Sigmoid colon (tissue), 7 donors: ENCODE data around the gene WDR87. TPM values are rescaled to one million over a fixed set of nuclear protein-coding genes. Genes with fewer than 3 reads are reported as not detected.

ENCODE experiments used
- DNase-seq: peaks from one replicate; pipeline ENCODE4 v3.0.0-alpha.2; 2019
- H3K27ac ChIP-seq, 4 donors: fragments of 200-600 bp; sonication (generic); one replicate each; pipeline ENCODE4 v1.5.1; 2016 to 2019; ENCODE audit warnings: mild to moderate bottlenecking in 1 of 4
- H3K27me3 ChIP-seq, 3 donors: fragments of 200-600 bp; sonication (generic); one replicate each; pipeline ENCODE4 v1.5.1; 2019; ENCODE audit warnings: mild to moderate bottlenecking in 1 of 3
- H3K36me3 ChIP-seq, 4 donors: fragments of 200-600 bp; sonication (generic); one replicate each; pipeline ENCODE4 v1.5.1; 2016 to 2019
- H3K4me1 ChIP-seq, 4 donors: fragments of 200-600 bp; sonication (generic); one replicate each; pipeline ENCODE4 v1.5.1; 2017 to 2019
- H3K4me3 ChIP-seq, 4 donors: fragments of 200-600 bp; sonication (generic); one replicate each; pipeline ENCODE4 v1.5.1; 2017 to 2019; ENCODE audit warnings: mild to moderate bottlenecking in 2 of 4, moderate library complexity in 1 of 4
- H3K9me3 ChIP-seq, 4 donors: fragments of 200-600 bp in 3 of 4; sonication (generic) in 3 of 4; one replicate each; pipeline versions ENCODE4 v1.5.1 to v1.6.1; 2013 to 2019
- EP300 ChIP-seq, 4 donors: sonication (generic); formaldehyde crosslinking; IDR thresholded peaks; one replicate each; pipeline ENCODE4 v1.6.1; 2017; ENCODE audit warnings: antibody characterized with exemption in 4 of 4
- POLR2A ChIP-seq, 2 donors: fragments of 450-650 bp; IDR thresholded peaks; one replicate each; pipeline ENCODE4 v1.6.1; 2016; ENCODE audit warnings: antibody characterized with exemption in 2 of 2, mild to moderate bottlenecking in 2 of 2, moderate library complexity in 2 of 2
- POLR2AphosphoS5 ChIP-seq, 4 donors: sonication (generic); formaldehyde crosslinking; IDR thresholded peaks; one replicate each; pipeline ENCODE4 v1.6.1; 2017; ENCODE audit warnings: antibody characterized with exemption in 4 of 4
- WGBS, 2 donors: extraction: QIAGEN DNeasy Blood & Tissue Kit; methylation state at CpG; one replicate each; pipeline ENCODE4 v1.1.7; 2013; 5-methylcytosine and 5-hydroxymethylcytosine counted together
- intact Hi-C: fragments of 100-400 bp; cut with DNase I; formaldehyde crosslinking; loops from one replicate; pipeline ENCODE4 v1.15.1; 2023
- polyA plus RNA-seq, 3 donors: library from polyadenylated mRNA; stranded (reverse); fragments of 200-250 nt; gene quantifications; one replicate each; pipeline ENCODE4 v1.2.3, GENCODE V29; 2013
- total RNA-seq, 4 donors: library from RNA; depleted of rRNA; stranded (reverse); fragments of >200 nt; gene quantifications; one replicate each; pipeline ENCODE4 v1.1.0, GENCODE V29; 2016
- TF ChIP-seq, protein P1 (sequence below), 4 experiments: fragments of 450-650 bp in 3 of 4; fragments of 200-600 bp in 1 of 4; IDR thresholded peaks; one replicate each; pipeline ENCODE4 v1.5.1; 2016 to 2019; ENCODE audit warnings: antibody characterized with exemption in 4 of 4, mild to moderate bottlenecking in 3 of 4, moderate library complexity in 2 of 4
- donor health status: healthy with polysubstance abuse.
- donor health status: Bipolar disorder and iron deficiency.
- donor health status: healthy.

Gene WDR87
- total and polyA plus RNA-seq, 7 donors = not detected

DNA sequence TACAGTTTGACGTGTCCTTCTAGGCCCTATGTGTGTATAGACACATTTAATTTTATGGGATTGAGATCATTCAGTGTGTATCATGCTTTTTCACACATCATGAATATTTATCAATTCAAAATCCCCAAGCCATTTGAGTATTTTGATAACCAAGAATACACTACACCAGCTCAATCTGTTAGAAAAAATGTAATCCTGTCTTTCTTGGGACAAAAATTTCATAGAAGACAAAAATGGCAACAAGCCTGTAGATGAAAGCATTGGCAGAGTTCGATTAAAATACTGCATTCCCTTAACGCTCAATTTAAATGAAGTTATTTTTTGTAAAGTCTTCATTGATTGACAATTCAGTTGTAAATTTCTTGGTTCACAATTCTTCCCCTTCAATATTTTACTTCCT, 41.9 kb downstream of the WDR87 start:
- H3K4me1 ChIP-seq = no peaks in the 10 kb centered on the region
- no peak overlapping the region for H3K4me3 ChIP-seq
- WGBS, 2 donors = 94 to 95% methylated on average over 3 of the region's 3 CpGs
- no peaks in the 10 kb centered on the region for H3K36me3 ChIP-seq
- TF ChIP-seq EP300 (IDR thresholded peaks at IDR 0.05) (no peak), POLR2A (IDR thresholded peaks at IDR 0.05) (no peak), POLR2AphosphoS5 (IDR thresholded peaks at IDR 0.05) (no peak)
- TF ChIP-seq, protein P1, sequence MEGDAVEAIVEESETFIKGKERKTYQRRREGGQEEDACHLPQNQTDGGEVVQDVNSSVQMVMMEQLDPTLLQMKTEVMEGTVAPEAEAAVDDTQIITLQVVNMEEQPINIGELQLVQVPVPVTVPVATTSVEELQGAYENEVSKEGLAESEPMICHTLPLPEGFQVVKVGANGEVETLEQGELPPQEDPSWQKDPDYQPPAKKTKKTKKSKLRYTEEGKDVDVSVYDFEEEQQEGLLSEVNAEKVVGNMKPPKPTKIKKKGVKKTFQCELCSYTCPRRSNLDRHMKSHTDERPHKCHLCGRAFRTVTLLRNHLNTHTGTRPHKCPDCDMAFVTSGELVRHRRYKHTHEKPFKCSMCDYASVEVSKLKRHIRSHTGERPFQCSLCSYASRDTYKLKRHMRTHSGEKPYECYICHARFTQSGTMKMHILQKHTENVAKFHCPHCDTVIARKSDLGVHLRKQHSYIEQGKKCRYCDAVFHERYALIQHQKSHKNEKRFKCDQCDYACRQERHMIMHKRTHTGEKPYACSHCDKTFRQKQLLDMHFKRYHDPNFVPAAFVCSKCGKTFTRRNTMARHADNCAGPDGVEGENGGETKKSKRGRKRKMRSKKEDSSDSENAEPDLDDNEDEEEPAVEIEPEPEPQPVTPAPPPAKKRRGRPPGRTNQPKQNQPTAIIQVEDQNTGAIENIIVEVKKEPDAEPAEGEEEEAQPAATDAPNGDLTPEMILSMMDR (IDR thresholded peaks at IDR 0.05) = no peak
- no peak overlapping the region for H3K27ac ChIP-seq
- DNase-seq = no peak
- no peaks in the 10 kb centered on the region for H3K27me3 ChIP-seq
- no peaks in the 10 kb centered on the region for H3K9me3 ChIP-seq
- intact Hi-C loops = no loop called here

DNA sequence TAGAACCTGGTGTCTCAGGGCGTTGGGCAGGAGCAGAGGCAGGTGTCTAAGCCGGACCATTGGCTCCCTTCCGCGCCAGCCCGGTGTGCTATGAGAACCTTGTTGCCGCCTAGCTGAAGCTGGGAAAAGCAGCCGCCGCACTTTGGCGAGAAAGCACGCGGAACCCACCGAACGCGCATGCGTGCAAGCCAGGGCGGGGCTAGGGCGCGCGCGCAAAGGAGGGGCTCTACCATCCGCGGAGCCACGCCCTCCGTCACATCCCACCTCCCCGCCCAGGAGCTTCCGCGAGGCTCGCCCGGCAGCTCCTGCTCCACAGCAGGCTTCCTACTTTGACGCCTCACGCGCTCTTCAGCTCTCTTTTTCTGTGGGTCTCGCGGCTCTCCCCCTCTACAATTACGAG, 51.3 kb downstream of the WDR87 start:
- H3K9me3 ChIP-seq = peaks cover 0 to 10% (median 2%) of the 10 kb centered on the region in 4 donors
- peaks cover 7 to 26% (median 21%) of the 10 kb centered on the region in 3 donors for H3K27me3 ChIP-seq
- H3K4me3 ChIP-seq = peak overlapping the region in 1 of 4 donors; percentile 3

DNA sequence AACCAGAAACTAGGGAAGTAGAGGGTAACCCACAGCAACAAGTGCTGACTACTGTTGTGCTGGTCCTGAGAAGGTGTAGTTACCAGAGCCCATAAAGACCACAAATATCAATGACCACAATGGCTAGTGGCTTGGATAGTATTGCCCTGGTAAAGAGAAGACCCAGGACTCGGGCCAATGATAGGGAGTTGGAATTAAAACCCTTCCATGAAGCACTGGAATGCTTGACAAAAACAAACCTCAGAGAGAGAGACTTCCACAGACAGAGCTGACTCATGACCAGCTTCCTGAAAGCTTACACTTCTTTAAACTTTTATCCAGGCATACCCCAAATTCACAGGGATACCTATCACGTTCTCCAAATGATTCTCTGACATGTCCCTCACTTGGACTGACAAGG, 60.5 kb downstream of the WDR87 start:
- 67 to 71% methylated on average over 2 of the region's 2 CpGs for WGBS, 2 donors
- H3K27me3 ChIP-seq = no peaks in the 10 kb centered on the region
- H3K4me3 ChIP-seq = no peak overlapping the region
- DNase-seq = no peak
- intact Hi-C loops = no loop called here
- TF ChIP-seq EP300 (IDR thresholded peaks at IDR 0.05) (no peak), POLR2A (IDR thresholded peaks at IDR 0.05) (no peak)
- TF ChIP-seq, protein P1 (IDR thresholded peaks at IDR 0.05) = no peak
- H3K4me1 ChIP-seq = no peaks in the 10 kb centered on the region
- H3K9me3 ChIP-seq = no peaks in the 10 kb centered on the region
- no peaks in the 10 kb centered on the region for H3K36me3 ChIP-seq
- no peak overlapping the region for H3K27ac ChIP-seq

More for the DNA sequence above, 51.3 kb downstream of the WDR87 start:
- intact Hi-C loops = no loop called here
- Histone ChIP-seq H3K36me3 (no peaks in the 10 kb centered on the region), H3K27ac (no peak overlapping the region), H3K4me1 (no peaks in the 10 kb centered on the region)
- WGBS, 2 donors = 14 to 37% methylated on average over 35 of the region's 35 CpGs
- DNase-seq = no peak
- TF ChIP-seq POLR2A (IDR thresholded peaks at IDR 0.05) (no peak), POLR2AphosphoS5 (IDR thresholded peaks at IDR 0.05) (no peak), EP300 (IDR thresholded peaks at IDR 0.05) (no peak)
- TF ChIP-seq, protein P1 (IDR thresholded peaks at IDR 0.05) = no peak

Other genes starting within 250 kb of the WDR87 start
- 1 to 10 TPM; 3.7 to 7.2 (median 4.8) TPM for gene ZNF607, start 186.8 kb downstream of the WDR87 start, total RNA-seq
- gene ZNF607, start 186.8 kb downstream of the WDR87 start, polyA plus RNA-seq = 1 to 10 TPM in 1 of 3 donors, under 1 TPM in 2; 0.60 to 2.6 (median 0.92) TPM
- gene ZNF573, start 127.0 kb downstream of the WDR87 start, total RNA-seq = 1 to 10 TPM; 6.8 to 9.7 (median 7.6) TPM
- gene ZNF573, start 127.0 kb downstream of the WDR87 start, polyA plus RNA-seq = 1 to 10 TPM in 2 of 3 donors, not detected in 1; 1.2 to 2.7 TPM
- gene SIPA1L3, start 614 bp upstream of the WDR87 start, total RNA-seq = 1 to 10 TPM; 7.7 to 9.9 (median 8.7) TPM
- 10 to 100 TPM; 18.0 to 47.9 (median 30.5) TPM for gene SIPA1L3, start 614 bp upstream of the WDR87 start, polyA plus RNA-seq